ENCODE measurements around the gene PRMT3. TPM values are rescaled to one million over a fixed set of nuclear protein-coding genes. Genes with fewer than 3 reads are reported as not detected.

PRMT3 gene
- total RNA-seq, 1 experiment from 2014 or later, result 22.6 TPM

GRCh38 chr11:20551096-20551495 is 163.6 kb downstream of the PRMT3 start:
- no peak overlapping the region for H2BK5ac ChIP-seq (ENCODE audit: insufficient read length, low read length)
- no peak overlapping the region for H3K14ac ChIP-seq (ENCODE audit: insufficient read depth, low read length)

More at GRCh38 chr11:20551096-20551495, 163.6 kb downstream of the PRMT3 start:
- Histone ChIP-seq H3T11ph (ENCODE audit: low read length) (no peak overlapping the region), H2BK12ac (ENCODE audit: insufficient read length, low read depth, low read length) (no peak overlapping the region), H4K20me1 (ENCODE audit: control insufficient read depth, insufficient read depth, insufficient read length) (no peaks in the 10 kb centered on the region), H3K4me1 (ENCODE audit: insufficient read depth, low read length) (no peaks in the 10 kb centered on the region), H2AK5ac (ENCODE audit: insufficient read length, low read length) (no peak overlapping the region), H3K23ac (ENCODE audit: insufficient read length, low read depth, low read length) (no peak overlapping the region), H3K56ac (ENCODE audit: insufficient read length, low read depth, low read length) (no peak overlapping the region), H3K79me2 (ENCODE audit: insufficient read depth, low read length) (no peaks in the 10 kb centered on the region), H3K23me2 (ENCODE audit: insufficient read length, low read depth, low read length, poor library complexity, severe bottlenecking) (no peaks in the 10 kb centered on the region), H4K5ac (ENCODE audit: insufficient read length, low read depth, low read length) (no peak overlapping the region), H3K27ac (ENCODE audit: insufficient read length, low read depth, low read length) (no peak overlapping the region), H2BK15ac (ENCODE audit: low read depth, low read length) (no peak overlapping the region), H2BK20ac (ENCODE audit: low read depth, low read length, poor library complexity, severe bottlenecking) (no peak overlapping the region), H4K91ac (ENCODE audit: insufficient read length, low read depth, low read length) (no peak overlapping the region), H2BK120ac (ENCODE audit: low read depth, low read length, poor library complexity, severe bottlenecking) (no peak overlapping the region), H3K9me3 (ENCODE audit: control insufficient read depth, low read depth, low read length) (no peaks in the 10 kb centered on the region), H2AFZ (ENCODE audit: low read length) (no peak overlapping the region), H4K8ac (replicated peaks; ENCODE audit: insufficient read length, low read depth, low read length) (no peak overlapping the region), H3K9ac (ENCODE audit: extremely low read depth, insufficient read length, low read length) (no peak overlapping the region), H3K4me2 (ENCODE audit: insufficient read depth, insufficient read length, low read length) (no peak overlapping the region), H3K79me1 (ENCODE audit: insufficient read depth, low read depth, low read length, poor library complexity, severe bottlenecking) (no peaks in the 10 kb centered on the region), H3K4ac (ENCODE audit: low read depth, low read length) (no peak overlapping the region), H3K27me3 (ENCODE audit: insufficient read depth, low read length) (no peaks in the 10 kb centered on the region), H3K18ac (ENCODE audit: insufficient read length, low read depth, low read length) (no peak overlapping the region)
- Mint-ChIP-seq H3K27me3 (ENCODE audit: low read depth) (peaks cover 6% of the 10 kb centered on the region), H3K4me3 (no peak overlapping the region), H3K4me1 (peaks cover 4% of the 10 kb centered on the region in 2 experiments; a peak in 2 of 4 replicates), H3K9me3 (peaks cover 4 to 14% of the 10 kb centered on the region in 2 experiments), H3K36me3 (ENCODE audit: insufficient read depth in 1 of 3, low read depth in 3 of 3) (peaks cover 1 to 6% (median 5%) of the 10 kb centered on the region in 3 experiments), H3K27ac (no peak overlapping the region; a peak in 1 of 7 replicates)
- no peak for DNase-seq
- no peak for TF ChIP-seq CTCF (conservative IDR thresholded peaks at IDR 0.05)
- WGBS (ENCODE audit: extremely low coverage, insufficient read length, low lambda C conversion rate), result no CpG with 5 or more reads among the region's 2 CpGs
